ENCODE measurements around the gene ERFL. TPM values are rescaled to one million over a fixed set of nuclear protein-coding genes. Genes with fewer than 3 reads are reported as not detected.

Gene ERFL
- total RNA-seq, 2 donors from 2014 or later, result not detected

GRCh38 chr19:41945135-41945766 lies 17.0 kb upstream of the ERFL start:
- H3K4me3 ChIP-seq, result no peak overlapping the region
- H3K27ac ChIP-seq, result no peak overlapping the region
- H3K27me3 ChIP-seq, result peaks cover 0 to 10% of the 10 kb centered on the region in 2 donors
- DNase-seq (peak in 2 of 4 donors; percentile 27 to 53), ATAC-seq (no peak)
- H3K4me1 ChIP-seq, result peaks cover 9% of the 10 kb centered on the region
- H3K9me3 ChIP-seq, result no peaks in the 10 kb centered on the region
- TF ChIP-seq POLR2A (IDR thresholded peaks at IDR 0.05) (no peak), CTCF (IDR thresholded peaks at IDR 0.05) (no peak)
- intact Hi-C loops (cut with DNase I), result loop anchor here (5.0 kb wide), 1 partner anchor 73 kb away; no protein-coding TSS in a partner anchor
- H3K36me3 ChIP-seq (replicated peaks in 1 of 2; ENCODE audit: insufficient read depth in 1 of 2, low read depth in 2 of 2), result no peaks in the 10 kb centered on the region
- 72 to 90% methylated on average over 3 to 8 of the region's 8 CpGs for WGBS, 2 donors

GRCh38 chr19:41944336-41944735 lies 16.1 kb upstream of the ERFL start:
- H3K36me3 ChIP-seq (replicated peaks in 1 of 2; ENCODE audit: insufficient read depth in 1 of 2, low read depth in 2 of 2), result no peaks in the 10 kb centered on the region
- intact Hi-C loops (cut with DNase I), result no loop called here
- DNase-seq, result no peak
- ATAC-seq, result no peak
- peaks cover 14% of the 10 kb centered on the region for H3K4me1 ChIP-seq
- no peak overlapping the region for H3K4me3 ChIP-seq
- WGBS, 2 donors, result 0 to 55% methylated on average over 1 to 2 of the region's 2 CpGs
- H3K27ac ChIP-seq, result no peak overlapping the region
- no peak for TF ChIP-seq POLR2A (IDR thresholded peaks at IDR 0.05)
- no peak for TF ChIP-seq CTCF (IDR thresholded peaks at IDR 0.05)
- H3K9me3 ChIP-seq, result no peaks in the 10 kb centered on the region
- peaks cover 0 to 10% of the 10 kb centered on the region in 2 donors for H3K27me3 ChIP-seq

DNA sequence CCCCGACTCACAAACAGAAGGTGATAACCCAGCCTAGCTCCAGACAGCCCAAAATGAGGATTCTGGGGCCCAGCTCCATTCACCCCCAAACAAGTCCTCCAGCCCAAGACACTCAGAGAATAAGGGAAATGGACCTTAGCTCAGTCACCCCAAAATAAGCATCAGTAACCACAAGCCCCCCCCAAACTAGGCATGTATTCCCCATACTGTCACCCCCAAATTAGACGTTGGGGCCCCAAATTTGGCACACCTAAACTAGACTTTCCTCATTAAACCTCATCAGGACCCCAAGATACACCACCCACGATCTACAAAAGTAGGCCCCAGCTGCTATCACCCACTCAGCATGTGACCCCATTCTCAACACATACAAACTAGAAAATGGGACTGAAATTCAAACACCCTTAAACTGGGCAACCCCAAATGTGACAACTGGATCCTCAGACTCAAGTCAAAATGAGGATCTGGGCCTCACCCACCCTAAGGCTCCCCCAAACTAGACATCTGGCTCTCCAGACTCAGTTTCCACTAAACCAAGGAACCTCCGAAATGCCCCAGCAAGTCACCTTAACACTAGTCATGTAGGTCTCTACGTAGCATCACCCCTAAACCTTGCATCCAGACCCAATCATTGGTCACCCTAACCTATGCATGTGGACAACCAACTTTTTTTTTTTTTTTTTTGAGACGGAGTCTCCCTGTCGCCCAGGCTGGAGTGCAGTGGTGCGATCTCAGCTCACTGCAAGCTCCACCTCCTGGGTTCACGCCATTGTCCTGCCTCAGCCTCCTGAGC lies 13.4 kb upstream of the ERFL start:
- H3K4me3 ChIP-seq, result no peak overlapping the region
- peaks cover 14% of the 10 kb centered on the region for H3K4me1 ChIP-seq
- 95 to 96% methylated on average over 7 to 9 of the region's 9 CpGs for WGBS, 2 donors
- intact Hi-C loops (cut with DNase I), result no loop called here
- no peak for TF ChIP-seq CTCF (IDR thresholded peaks at IDR 0.05)
- no peak for TF ChIP-seq POLR2A (IDR thresholded peaks at IDR 0.05)
- no peak for DNase-seq
- no peak overlapping the region for H3K27ac ChIP-seq
- no peaks in the 10 kb centered on the region for H3K9me3 ChIP-seq
- H3K36me3 ChIP-seq (replicated peaks in 1 of 2; ENCODE audit: insufficient read depth in 1 of 2, low read depth in 2 of 2), result no peaks in the 10 kb centered on the region
- H3K27me3 ChIP-seq, result peaks cover 0 to 14% of the 10 kb centered on the region in 2 donors
- ATAC-seq, result no peak

DNA sequence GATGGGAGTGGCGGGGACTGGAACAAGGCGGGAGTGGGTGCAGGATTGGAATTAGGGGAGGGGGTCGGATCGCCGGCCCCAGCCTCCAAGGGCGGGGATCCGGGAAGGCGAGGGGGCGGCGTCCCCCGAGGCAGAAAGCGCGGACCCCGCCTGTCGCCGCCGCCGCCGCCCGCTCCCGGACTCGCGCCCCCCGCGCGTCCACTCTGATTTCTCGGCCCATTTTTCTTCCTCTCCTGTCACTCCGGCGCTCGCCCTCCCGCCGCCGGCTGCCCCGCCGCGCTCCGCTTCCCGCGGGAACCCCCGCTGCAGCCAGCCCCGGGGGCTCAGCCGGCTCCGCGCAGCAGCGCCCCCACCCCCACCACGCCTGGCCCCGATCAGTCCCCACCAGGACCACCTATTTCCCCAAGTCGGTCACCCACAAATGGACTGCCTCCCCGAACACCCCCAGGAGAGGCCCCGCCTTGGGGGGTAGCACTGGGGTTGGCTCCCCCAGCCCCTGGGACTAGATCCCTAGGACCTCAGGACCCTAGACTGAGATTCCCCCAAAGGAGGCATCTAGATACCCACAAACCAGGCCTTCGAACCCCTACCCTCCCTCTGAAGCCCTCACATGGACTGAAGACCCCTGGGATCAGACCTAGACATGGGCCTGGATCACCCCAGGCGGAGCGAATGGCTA lies 12.6 kb upstream of the ERFL start:
- H3K27ac ChIP-seq, result no peak overlapping the region

More for the DNA sequence above, 12.6 kb upstream of the ERFL start:
- ATAC-seq (no peak), DNase-seq (no peak)
- Histone ChIP-seq H3K4me1 (peaks cover 14% of the 10 kb centered on the region), H3K36me3 (replicated peaks in 1 of 2; ENCODE audit: insufficient read depth in 1 of 2, low read depth in 2 of 2) (no peaks in the 10 kb centered on the region), H3K4me3 (peak overlapping the region; percentile 15 to 31), H3K9me3 (no peaks in the 10 kb centered on the region), H3K27me3 (peaks cover 0 to 14% of the 10 kb centered on the region in 2 donors)
- intact Hi-C loops (cut with DNase I), result no loop called here
- TF ChIP-seq CTCF (IDR thresholded peaks at IDR 0.05) (no peak), POLR2A (IDR thresholded peaks at IDR 0.05) (no peak)
- 6 to 9% methylated on average over 43 to 45 of the region's 53 CpGs for WGBS, 2 donors
